LHCN-M2 (cell line): ENCODE data around the gene OSBPL5. TPM values are rescaled to one million over a fixed set of nuclear protein-coding genes. Genes with fewer than 3 reads are reported as not detected.

Experiments
- DNase-seq: peaks from one replicate; pipeline ENCODE4 v3.0.0-alpha.2; 2012; ENCODE audit warnings: low read depth
- total RNA-seq: library from RNA; depleted of rRNA; stranded (reverse); fragments of >200 nt; gene quantifications from 2 replicates; pipeline ENCODE4 v1.2.3, GENCODE V29; 2014

OSBPL5 gene
- total RNA-seq, 1 experiment from 2014 or later = 25.0 TPM

GRCh38 chr11:3057069-3057963 lies 107.8 kb downstream of the OSBPL5 start, which contains the start of gene CARS1:
Gene CARS1, minus strand, starts transcription at chr11:3057423. Its CDS starts 56 bp downstream, at chr11:3057367.
- peak; percentile 93 for DNase-seq

DNA sequence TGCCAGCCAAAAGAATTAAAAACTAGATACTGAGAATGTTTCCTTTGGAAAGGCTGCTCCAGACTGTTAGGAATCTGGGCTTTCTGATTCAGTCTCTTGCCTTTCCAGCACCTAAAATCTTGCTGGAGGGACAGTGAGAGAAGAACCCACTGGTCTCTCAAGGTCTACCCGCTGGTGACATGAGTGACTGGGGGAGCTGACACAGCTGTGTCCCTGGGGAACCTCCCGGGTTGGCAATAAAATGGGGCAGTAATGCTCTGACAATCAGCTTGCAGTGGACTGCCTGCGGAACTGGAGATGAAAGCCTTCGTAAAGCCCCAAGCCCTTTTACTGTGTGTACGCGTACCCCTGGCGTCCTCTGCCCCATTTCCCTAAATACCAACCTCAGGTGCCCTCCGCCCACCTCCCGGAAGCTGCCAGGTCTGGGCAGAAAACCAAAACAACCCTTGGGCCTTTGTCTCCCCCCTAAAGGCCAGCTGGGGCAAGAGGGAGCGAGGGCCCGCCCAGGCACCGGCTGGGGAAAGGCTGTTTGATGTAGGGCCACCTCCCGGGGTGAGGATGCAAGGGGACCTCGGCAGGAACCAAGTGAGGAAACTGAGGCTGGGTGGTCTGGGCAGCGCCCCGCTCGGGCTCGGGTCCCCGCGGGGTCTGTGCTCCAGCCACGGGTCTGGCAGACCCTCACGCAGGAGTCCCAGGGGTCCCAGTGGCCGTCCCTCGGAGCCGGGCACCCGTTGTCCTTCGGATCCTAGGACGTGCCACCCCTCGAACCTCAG lies 108.6 kb downstream of the OSBPL5 start:
- no peak for DNase-seq

GRCh38 chr11:3055891-3056290 lies 109.2 kb downstream of the OSBPL5 start:
- DNase-seq = no peak

DNA sequence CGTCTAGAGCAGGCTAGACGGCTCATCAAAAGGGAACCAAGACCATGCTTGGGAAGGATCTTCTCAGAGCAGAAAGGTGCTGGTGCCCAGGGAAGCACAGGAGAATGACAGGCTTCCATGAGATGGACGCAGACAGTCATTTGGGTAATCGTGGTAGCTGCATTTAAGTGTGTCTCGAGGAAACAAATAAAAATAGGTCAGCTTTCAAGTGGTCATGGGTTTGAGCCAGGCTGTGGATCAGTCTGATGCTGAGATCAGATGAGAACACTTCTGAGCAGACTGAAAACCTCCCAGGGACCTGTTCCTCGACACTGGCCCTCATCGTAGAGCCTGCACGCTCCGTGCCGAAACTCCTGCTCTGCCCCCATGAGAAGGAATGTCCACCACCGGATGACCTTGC lies 112.5 kb downstream of the OSBPL5 start:
- no peak for DNase-seq

DNA sequence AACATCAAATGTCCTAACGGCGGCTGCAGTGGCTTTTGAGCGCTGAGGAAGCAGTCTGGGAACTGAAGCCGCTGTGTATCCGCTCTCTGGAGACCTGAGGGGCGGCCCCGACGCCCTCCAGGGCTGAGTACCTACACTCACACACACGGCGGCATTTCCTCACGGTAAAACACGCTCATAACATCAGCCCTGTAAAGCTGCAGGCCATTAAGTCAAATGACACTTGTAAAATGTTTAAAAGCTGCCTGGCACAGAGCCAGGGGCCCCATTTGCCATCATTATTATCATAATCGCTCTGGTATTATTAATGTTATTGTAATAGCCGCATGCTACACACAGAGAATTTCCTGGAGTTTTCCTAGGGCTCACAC lies 113.0 kb downstream of the OSBPL5 start:
- no peak for DNase-seq

DNA sequence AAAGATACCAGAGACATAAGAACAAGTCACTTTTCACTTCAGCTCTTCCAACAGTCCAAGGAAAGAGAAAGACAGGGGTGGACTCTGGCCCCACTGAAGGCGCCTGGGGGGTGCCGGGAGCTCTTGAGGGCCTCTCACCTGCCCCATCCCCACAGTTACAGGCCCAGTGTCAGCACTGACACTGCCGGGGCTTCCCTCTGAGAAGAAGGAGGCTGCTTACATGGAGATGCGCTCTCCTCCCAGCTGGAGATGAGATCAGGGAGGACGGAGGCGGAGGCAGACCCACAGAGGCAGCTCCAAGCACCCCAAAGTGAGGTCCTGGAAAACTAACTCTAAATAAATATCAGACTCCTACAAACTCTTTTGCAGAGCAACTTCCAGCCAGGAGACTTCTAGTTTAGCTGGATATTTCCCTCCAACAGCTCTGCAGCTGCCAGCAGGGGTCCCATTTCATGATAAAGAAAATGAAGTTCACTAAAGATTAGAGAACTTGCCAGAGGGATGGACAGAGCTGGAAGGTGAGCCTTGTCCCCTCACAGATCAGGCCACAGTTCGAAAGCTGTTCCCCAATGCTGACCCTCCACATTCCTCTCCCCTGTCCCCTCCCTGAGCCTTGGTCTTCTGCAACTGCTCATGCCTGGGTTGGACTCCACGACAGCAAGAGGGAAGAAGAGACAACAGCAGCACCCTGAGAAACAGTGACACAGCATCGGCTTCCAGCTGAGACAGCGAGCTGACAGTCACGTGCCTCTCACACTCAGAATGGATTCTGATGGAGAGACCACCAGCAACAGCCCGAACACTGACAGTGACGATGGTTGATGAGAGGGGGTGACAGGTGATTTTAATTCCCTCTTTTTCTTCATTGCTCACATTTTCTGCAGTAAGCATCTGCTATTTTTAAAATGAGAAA lies 113.7 kb downstream of the OSBPL5 start:
- no peak for DNase-seq

GRCh38 chr11:3050386-3051195 lies 114.5 kb downstream of the OSBPL5 start:
- no peak for DNase-seq

DNA sequence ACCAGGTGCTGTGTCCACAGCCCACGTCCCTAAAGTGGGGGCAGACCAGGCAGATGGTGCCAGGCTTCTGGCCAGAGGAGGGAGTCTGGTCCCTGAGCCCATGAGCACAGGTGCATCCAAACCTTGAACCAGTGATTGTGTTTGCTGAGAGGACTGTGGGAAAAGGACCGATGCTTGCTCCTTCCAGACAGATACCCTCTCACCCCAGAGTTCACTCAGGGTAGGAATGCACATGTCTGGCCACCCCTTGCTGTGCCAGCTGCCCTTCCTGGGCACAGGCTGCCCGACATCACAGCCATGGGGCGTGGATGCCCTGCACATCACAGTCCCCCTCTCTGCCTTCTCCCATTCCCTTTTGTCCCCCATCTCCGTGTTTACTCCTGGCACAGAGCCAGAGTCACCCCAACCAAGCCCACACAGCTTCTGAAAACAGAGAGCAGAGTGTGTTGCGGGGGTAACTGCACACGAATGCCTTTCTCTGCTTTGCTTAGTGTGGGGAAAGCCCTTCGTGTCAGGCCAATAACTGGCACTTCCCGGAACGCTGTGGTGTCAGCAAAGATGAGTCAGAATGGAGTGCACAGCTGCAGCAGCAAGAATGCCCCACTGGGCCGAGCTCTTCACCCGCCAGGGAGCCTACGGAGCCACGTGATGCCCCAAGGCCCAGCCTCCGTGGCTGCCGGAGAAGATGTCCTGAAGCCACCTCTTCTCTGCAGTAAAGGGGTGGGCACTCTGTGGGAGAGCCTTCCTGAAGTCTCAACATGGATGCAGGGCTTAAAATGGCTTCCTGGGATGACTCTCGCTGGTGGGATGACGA lies 115.5 kb downstream of the OSBPL5 start:
- DNase-seq = peak; percentile 97

DNA sequence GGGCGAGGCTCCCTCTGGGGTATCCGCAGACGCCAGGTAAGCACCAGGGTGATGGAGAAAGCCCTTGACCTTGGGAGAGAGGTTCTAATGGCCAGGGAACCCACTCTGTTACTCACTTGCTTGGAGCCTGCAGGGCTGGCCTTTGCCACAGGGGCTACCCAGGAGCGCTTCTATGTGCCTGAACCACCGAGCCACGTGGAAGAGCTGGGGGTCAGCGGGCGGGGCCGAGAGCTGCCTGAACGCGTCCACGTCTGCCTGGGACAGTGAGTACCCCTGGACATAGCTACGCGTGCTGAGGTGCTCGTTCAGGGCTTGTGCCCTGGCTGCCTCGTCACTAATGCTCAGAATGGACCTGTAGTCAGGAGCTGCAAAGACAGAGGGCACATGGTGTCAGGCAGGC lies 117.5 kb downstream of the OSBPL5 start:
- no peak for DNase-seq

DNA sequence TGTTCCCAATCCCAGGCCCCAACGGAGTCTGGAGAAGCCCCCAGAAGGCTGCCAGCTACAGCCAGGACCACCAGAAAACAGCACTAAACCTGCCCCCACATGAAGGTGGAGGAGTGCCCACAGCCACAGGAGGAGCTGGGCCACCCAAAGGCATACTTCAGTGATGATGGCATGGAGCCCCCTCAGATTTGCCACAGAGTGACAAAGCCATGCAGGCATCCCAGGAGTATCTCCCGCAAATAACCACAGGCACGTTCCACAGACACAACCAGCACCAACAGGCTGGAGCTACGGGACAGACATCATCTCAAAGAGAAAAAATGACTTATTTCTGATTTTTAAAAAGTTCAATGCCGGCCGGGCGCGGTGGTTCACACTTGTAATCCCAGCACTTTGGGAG lies 118.5 kb downstream of the OSBPL5 start:
- no peak for DNase-seq

DNA sequence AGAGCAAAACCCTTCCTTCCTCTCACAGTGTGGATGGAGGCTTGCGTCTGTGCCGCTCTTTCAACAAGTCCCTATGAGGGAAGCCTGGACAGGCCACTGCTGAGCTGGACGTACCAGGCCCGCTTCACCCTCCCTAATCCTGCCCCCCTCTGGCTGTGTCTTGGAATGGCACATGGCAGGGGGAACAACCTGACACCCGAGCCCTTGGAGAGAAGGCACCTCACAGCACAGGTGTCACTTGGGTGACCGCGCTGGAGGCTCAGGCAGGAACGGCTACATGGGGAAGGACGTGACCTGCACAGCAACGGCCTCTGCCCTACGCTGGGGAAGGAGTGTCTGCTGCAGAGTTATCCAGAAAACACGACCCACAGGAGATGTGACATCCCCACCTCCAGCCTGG lies 118.9 kb downstream of the OSBPL5 start:
- no peak for DNase-seq

DNA sequence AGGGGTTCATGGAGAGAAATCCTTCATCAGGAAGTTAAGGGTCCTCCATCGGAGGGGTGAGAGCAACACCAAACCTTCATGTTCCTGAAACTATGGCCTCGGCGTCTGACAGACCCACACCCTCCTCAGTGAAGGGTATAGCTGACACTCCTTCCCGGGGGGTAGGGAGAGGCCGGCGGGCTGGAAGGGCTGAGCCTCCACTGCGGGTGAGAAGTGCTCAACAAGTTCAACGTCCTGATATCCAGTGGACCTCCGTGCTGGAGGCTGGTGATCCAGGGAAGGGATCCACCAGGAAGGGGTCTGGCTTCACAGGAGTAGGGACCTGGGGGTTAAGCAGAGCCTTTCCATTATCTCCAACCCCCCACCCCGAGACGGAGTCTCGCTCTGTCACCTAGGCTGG lies 120.2 kb downstream of the OSBPL5 start:
- no peak for DNase-seq

- DNase-seq = peak; percentile 34
Measured at GRCh38 chr11:3044004-3044403, 121.1 kb downstream of the OSBPL5 start.

DNA sequence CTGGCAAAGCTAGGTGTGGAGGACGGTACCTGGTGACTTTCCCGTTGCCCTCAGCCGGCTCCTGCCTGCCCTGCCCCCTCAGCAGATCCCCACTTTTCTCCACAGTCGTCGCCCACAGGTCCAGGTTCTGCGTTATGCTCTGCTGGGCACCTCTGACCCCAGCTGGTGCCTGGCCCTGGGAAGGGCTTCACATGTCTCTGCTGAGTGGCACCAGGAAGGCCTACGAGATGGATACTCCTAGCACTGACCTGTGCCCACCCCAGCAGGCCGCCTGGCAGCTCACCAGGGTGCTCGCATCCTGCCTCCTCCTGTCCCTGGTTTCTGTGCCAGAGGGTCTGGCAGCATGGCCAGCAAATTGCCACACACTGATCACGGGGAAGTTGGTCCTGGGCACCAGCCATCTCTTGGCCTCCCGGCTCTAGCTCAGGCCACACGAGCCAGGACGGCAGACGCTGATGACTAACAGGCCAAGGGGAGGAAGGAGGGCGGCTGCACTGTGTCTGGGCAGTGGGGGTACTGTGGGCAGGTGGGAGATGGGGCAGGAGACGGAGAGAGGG lies 121.7 kb downstream of the OSBPL5 start:
- DNase-seq = peak; percentile 38

DNA sequence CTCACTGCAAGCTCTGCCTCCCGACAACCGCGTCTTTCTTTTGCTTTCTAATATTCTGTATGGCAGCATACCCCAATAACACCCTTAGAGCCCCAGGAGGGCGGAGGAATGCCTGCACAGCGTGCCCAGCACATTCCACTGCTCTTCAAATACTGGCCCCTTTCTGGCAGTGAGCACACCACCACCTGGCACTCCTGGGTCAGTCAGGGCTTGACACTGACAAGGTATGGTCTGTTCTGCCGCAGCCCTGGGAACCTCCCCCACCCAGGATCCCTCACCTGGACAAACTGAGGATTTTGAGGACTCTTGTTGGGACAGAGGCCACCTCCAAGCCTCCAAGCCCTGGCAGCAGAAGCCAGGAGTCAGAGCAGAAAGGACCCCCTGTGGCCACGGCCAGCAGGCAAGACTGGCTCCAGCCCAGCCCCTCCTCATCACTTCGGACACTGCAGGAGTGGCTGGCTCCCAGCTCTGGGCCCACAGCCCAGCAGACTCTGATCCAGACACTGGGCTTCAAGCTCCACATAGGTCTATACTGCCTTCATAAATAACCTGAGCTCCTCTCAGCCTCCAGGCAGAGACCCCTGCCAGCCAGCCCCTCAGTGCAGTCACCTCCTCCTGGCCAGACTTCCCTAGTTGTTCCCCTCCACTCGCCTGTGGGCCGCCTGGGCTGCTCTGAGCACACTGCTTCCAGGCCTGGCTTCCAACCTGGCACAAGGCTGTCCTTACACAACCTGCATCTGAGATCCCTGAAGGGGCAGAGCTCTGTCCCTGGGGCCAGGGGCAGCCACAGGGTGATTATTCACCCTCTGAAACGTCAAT lies 122.4 kb downstream of the OSBPL5 start:
- no peak for DNase-seq

- no peak for DNase-seq
Measured at GRCh38 chr11:3041699-3042441, 123.2 kb downstream of the OSBPL5 start.

GRCh38 chr11:3040881-3041280 lies 124.2 kb downstream of the OSBPL5 start:
- DNase-seq = no peak

GRCh38 chr11:3037945-3038271 lies 127.2 kb downstream of the OSBPL5 start:
- DNase-seq = no peak
